ENCODE data around the gene KLHL29. TPM values are rescaled to one million over a fixed set of nuclear protein-coding genes. Genes with fewer than 3 reads are reported as not detected.

The KLHL29 gene
- polyA plus RNA-seq, 1 of the 3 experiments (the other 2 are of a cell fraction) = 4.6 TPM

DNA sequence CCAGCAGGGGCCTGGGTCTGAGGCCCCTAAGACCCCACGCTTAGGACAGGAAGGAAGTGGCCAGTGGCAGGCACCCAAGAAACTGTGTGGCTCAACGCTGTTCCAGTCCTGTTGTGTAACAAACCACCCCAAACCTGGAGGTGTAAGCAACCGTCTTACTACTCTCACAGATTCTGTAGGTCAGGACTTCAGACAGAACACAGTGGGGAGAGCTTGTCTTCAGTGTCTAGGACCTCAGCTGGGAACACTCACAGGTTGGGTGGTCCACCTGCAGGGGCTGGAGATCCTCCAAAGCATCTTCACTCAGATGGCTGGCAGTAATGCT, 123.0 kb downstream of the KLHL29 start:
- TF ChIP-seq RAD21 (IDR thresholded peaks at IDR 0.05; ENCODE audit: low read length) = no peak
- TF ChIP-seq MEF2A (IDR thresholded peaks at IDR 0.05; ENCODE audit: borderline replicate concordance, low read depth) = no peak
- no peak for TF ChIP-seq SIN3A (IDR thresholded peaks at IDR 0.05; ENCODE audit: borderline replicate concordance, low read depth, low read length)
- TF ChIP-seq, protein P1, sequence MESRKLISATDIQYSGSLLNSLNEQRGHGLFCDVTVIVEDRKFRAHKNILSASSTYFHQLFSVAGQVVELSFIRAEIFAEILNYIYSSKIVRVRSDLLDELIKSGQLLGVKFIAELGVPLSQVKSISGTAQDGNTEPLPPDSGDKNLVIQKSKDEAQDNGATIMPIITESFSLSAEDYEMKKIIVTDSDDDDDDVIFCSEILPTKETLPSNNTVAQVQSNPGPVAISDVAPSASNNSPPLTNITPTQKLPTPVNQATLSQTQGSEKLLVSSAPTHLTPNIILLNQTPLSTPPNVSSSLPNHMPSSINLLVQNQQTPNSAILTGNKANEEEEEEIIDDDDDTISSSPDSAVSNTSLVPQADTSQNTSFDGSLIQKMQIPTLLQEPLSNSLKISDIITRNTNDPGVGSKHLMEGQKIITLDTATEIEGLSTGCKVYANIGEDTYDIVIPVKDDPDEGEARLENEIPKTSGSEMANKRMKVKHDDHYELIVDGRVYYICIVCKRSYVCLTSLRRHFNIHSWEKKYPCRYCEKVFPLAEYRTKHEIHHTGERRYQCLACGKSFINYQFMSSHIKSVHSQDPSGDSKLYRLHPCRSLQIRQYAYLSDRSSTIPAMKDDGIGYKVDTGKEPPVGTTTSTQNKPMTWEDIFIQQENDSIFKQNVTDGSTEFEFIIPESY (IDR thresholded peaks at IDR 0.05; ENCODE audit: borderline replicate concordance, low read depth) = no peak
- TF ChIP-seq CTCF (IDR thresholded peaks at IDR 0.05) = no peak
- no peak for TF ChIP-seq NRF1 (IDR thresholded peaks at IDR 0.05; ENCODE audit: low read depth, low read length)
- TF ChIP-seq FOXM1 (IDR thresholded peaks at IDR 0.05; ENCODE audit: low read depth) = no peak
- TF ChIP-seq RCOR1 (IDR thresholded peaks at IDR 0.05; ENCODE audit: low read length) = no peak
- no peak for TF ChIP-seq NFIC (IDR thresholded peaks at IDR 0.05; ENCODE audit: borderline replicate concordance)
- no peak for TF ChIP-seq FOSL2 (IDR thresholded peaks at IDR 0.05; ENCODE audit: borderline replicate concordance, low read depth)
- Histone ChIP-seq H4K20me1 (ENCODE audit: insufficient read depth) (no peaks in the 10 kb centered on the region), H2AFZ (ENCODE audit: low read depth) (no peak overlapping the region), H3K27me3 (ENCODE audit: insufficient read depth) (no peaks in the 10 kb centered on the region), H3K27ac (ENCODE audit: low read depth in 2 of 2, low read length in 1 of 2) (no peak overlapping the region), H3K4me1 (ENCODE audit: control insufficient read depth in 1 of 2, insufficient read depth in 2 of 2, low read depth in 1 of 2, low read length in 1 of 2) (peaks cover 0 to 66% of the 10 kb centered on the region in 2 experiments; a peak in 2 of 4 replicates), H3K4me2 (no peak overlapping the region), H3K9me2 (no peaks in the 10 kb centered on the region), H3K36me3 (replicated peaks in 1 of 2; ENCODE audit: control insufficient read depth in 1 of 2, insufficient read depth in 2 of 2, low read length in 1 of 2) (no peaks in the 10 kb centered on the region), H3F3A (replicated peaks; ENCODE audit: insufficient read depth) (no peaks in the 10 kb centered on the region), H3K9me3 (no peaks in the 10 kb centered on the region), H3K79me2 (ENCODE audit: insufficient read depth) (no peaks in the 10 kb centered on the region), H3K4me3 (ENCODE audit: low read depth in 2 of 2, low read length in 1 of 2) (no peak overlapping the region), H3K9ac (no peak overlapping the region)
- DNase-seq = no peak
- POLR2A ChIA-PET = no interaction called here
- CTCF ChIA-PET = no interaction called here
- 90% methylated on average over 3 of the region's 3 CpGs for WGBS (ENCODE audit: low lambda C conversion rate)

- Histone ChIP-seq H3K9me3 (no peaks in the 10 kb centered on the region), H3K4me2 (no peak overlapping the region), H3K9ac (no peak overlapping the region), H3K9me2 (no peaks in the 10 kb centered on the region), H3F3A (replicated peaks; ENCODE audit: insufficient read depth) (no peaks in the 10 kb centered on the region), H3K4me1 (ENCODE audit: control insufficient read depth in 1 of 2, insufficient read depth in 2 of 2, low read depth in 1 of 2, low read length in 1 of 2) (peaks cover 0 to 57% of the 10 kb centered on the region in 2 experiments; a peak in 2 of 4 replicates), H3K79me2 (ENCODE audit: insufficient read depth) (no peaks in the 10 kb centered on the region), H3K36me3 (replicated peaks in 1 of 2; ENCODE audit: control insufficient read depth in 1 of 2, insufficient read depth in 2 of 2, low read length in 1 of 2) (no peaks in the 10 kb centered on the region), H3K27ac (ENCODE audit: low read depth in 2 of 2, low read length in 1 of 2) (peak overlapping the region in 1 of 2 experiments; percentile 3; a peak in 1 of 4 replicates), H4K20me1 (ENCODE audit: insufficient read depth) (no peaks in the 10 kb centered on the region), H2AFZ (ENCODE audit: low read depth) (no peak overlapping the region), H3K4me3 (ENCODE audit: low read depth in 2 of 2, low read length in 1 of 2) (no peak overlapping the region), H3K27me3 (ENCODE audit: insufficient read depth) (no peaks in the 10 kb centered on the region)
- ChIA-PET POLR2A (no interaction called here), CTCF (interaction anchor here (1.2 to 1.5 kb wide), 3 partner anchors 14 to 26 kb away, joined by 3 to 4 read pairs (median 3); no protein-coding TSS in a partner anchor)
- TF ChIP-seq YY1 (IDR thresholded peaks at IDR 0.05; ENCODE audit: low read depth) = no peak
- no peak for TF ChIP-seq GABPA (IDR thresholded peaks at IDR 0.05; ENCODE audit: low read depth)
- no peak for TF ChIP-seq EZH2phosphoT487 (IDR thresholded peaks at IDR 0.05; ENCODE audit: borderline replicate concordance, low read depth)
- no peak for TF ChIP-seq RAD21 (IDR thresholded peaks at IDR 0.05; ENCODE audit: low read length)
- no peak for TF ChIP-seq MEF2A (IDR thresholded peaks at IDR 0.05; ENCODE audit: borderline replicate concordance, low read depth)
- TF ChIP-seq TCF12 (IDR thresholded peaks at IDR 0.05) = no peak
- no peak for TF ChIP-seq RXRA (IDR thresholded peaks at IDR 0.05; ENCODE audit: borderline replicate concordance, low read depth)
- TF ChIP-seq MAX (IDR thresholded peaks at IDR 0.05; ENCODE audit: low read depth) = no peak
- TF ChIP-seq FOXJ3 (CRISPR knock-in tag; IDR thresholded peaks at IDR 0.05) = no peak
- TF ChIP-seq CTCF (IDR thresholded peaks at IDR 0.05) = no peak
- no peak for TF ChIP-seq GATA2 (CRISPR knock-in tag; IDR thresholded peaks at IDR 0.05)
- TF ChIP-seq FOXM1 (IDR thresholded peaks at IDR 0.05; ENCODE audit: low read depth) = no peak
- no peak for TF ChIP-seq RCOR1 (IDR thresholded peaks at IDR 0.05; ENCODE audit: low read length)
- TF ChIP-seq SMC3 (IDR thresholded peaks at IDR 0.05; ENCODE audit: low read depth, low read length) = no peak
- TF ChIP-seq JUND (IDR thresholded peaks at IDR 0.05) = no peak
- no peak for TF ChIP-seq FOSL2 (IDR thresholded peaks at IDR 0.05; ENCODE audit: borderline replicate concordance, low read depth)
- no peak for DNase-seq
- WGBS (ENCODE audit: low lambda C conversion rate) = 87% methylated on average over 6 of the region's 6 CpGs
These were observed 124.1 kb downstream of the KLHL29 start for GRCh38 chr2:23509103-23509502.

Data from SK-N-SH (cell line).